ENCODE measurements around the gene PHLPP2. TPM values are rescaled to one million over a fixed set of nuclear protein-coding genes. Genes with fewer than 3 reads are reported as not detected.

The PHLPP2 gene
- total RNA-seq, 1 experiment from 2014 or later = 4.4 TPM

- no peak for TF ChIP-seq EZH2phosphoT487 (IDR thresholded peaks at IDR 0.05; ENCODE audit: borderline replicate concordance, low read length)
- TF ChIP-seq EZH2 (IDR thresholded peaks at IDR 0.05; ENCODE audit: low read length, unreplicated experiment) = no peak
- TF ChIP-seq CTCF (conservative IDR thresholded peaks at IDR 0.05; ENCODE audit: low read depth, low read length) = no peak
- H3K27me3 ChIP-seq (ENCODE audit: low read length) = no peaks in the 10 kb centered on the region
- H3K79me2 ChIP-seq (ENCODE audit: low read length) = no peaks in the 10 kb centered on the region
- no peak overlapping the region for H3K4me2 ChIP-seq (ENCODE audit: low read length)
- no peak for DNase-seq
- H3F3A ChIP-seq (ENCODE audit: low read length, unreplicated experiment) = no peaks in the 10 kb centered on the region
- H3K9me3 ChIP-seq (ENCODE audit: low read length) = no peaks in the 10 kb centered on the region
- no peaks in the 10 kb centered on the region for H3K9me2 ChIP-seq (replicated peaks; ENCODE audit: low read length)
- ChIA-PET POLR2A (ENCODE audit: unreplicated experiment) (no interaction called here), CTCF (no interaction called here)
- BruUV-seq (replicated peaks) = no TSS peak
- H3K36me3 ChIP-seq (ENCODE audit: low read depth, low read length) = peaks cover 41% of the 10 kb centered on the region
- H3K4me1 ChIP-seq (ENCODE audit: insufficient read depth, low read length) = no peaks in the 10 kb centered on the region
- ATAC-seq = no peak
- no peaks in the 10 kb centered on the region for H4K20me1 ChIP-seq (ENCODE audit: low read length)
- H3K9ac ChIP-seq (ENCODE audit: low read length) = no peak overlapping the region
- no peak overlapping the region for H2AFZ ChIP-seq (ENCODE audit: low read length)
- no peak overlapping the region for H3K27ac ChIP-seq (ENCODE audit: low read length)
- intact Hi-C loops (cut with micrococcal nuclease) = no loop called here
- no peak overlapping the region for H3K4me3 ChIP-seq (ENCODE audit: low read length)
Measured at GRCh38 chr16:71758293-71758760, 33.8 kb upstream of the PHLPP2 start.

DNA sequence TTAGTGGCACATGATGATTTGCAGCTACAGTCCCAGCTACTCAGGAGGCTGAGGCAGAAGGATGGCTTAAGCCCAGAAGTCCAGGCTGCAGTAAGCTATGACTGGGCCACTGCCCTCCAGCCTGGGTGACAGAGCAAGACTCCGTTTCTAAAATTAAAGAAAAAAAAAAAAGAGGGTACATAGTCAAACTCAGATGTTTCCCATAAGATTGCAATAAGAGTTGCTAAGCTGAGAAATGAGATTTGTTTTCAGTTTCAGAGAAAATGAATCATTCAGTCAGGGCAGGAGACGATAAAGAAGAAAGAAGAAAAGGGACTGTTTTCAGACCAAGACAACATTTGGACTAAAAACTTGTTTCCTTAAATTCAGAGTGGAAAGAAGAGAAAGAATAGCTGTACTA, 30.2 kb upstream of the PHLPP2 start:
- BruUV-seq (replicated peaks) = no TSS peak
- intact Hi-C loops (cut with micrococcal nuclease) = no loop called here

More for the DNA sequence above, 30.2 kb upstream of the PHLPP2 start:
- POLR2A ChIA-PET (ENCODE audit: unreplicated experiment) = no interaction called here
- CTCF ChIA-PET = no interaction called here
- Histone ChIP-seq H3K9me2 (replicated peaks; ENCODE audit: low read length) (no peaks in the 10 kb centered on the region), H3K36me3 (ENCODE audit: low read depth, low read length) (peaks cover 36% of the 10 kb centered on the region), H3K27me3 (ENCODE audit: low read length) (no peaks in the 10 kb centered on the region), H3F3A (ENCODE audit: low read length, unreplicated experiment) (no peaks in the 10 kb centered on the region), H3K9me3 (ENCODE audit: low read length) (no peaks in the 10 kb centered on the region), H3K4me2 (ENCODE audit: low read length) (no peak overlapping the region), H3K4me1 (ENCODE audit: insufficient read depth, low read length) (no peaks in the 10 kb centered on the region), H2AFZ (ENCODE audit: low read length) (no peak overlapping the region), H4K20me1 (ENCODE audit: low read length) (no peaks in the 10 kb centered on the region), H3K79me2 (ENCODE audit: low read length) (no peaks in the 10 kb centered on the region), H3K27ac (ENCODE audit: low read length) (no peak overlapping the region), H3K9ac (ENCODE audit: low read length) (no peak overlapping the region), H3K4me3 (ENCODE audit: low read length) (no peak overlapping the region)
- no peak for ATAC-seq
- DNase-seq = no peak
- no peak for TF ChIP-seq EZH2 (IDR thresholded peaks at IDR 0.05; ENCODE audit: low read length, unreplicated experiment)
- no peak for TF ChIP-seq CTCF (conservative IDR thresholded peaks at IDR 0.05; ENCODE audit: low read depth, low read length)
- TF ChIP-seq EZH2phosphoT487 (IDR thresholded peaks at IDR 0.05; ENCODE audit: borderline replicate concordance, low read length) = no peak
